SU-DHL-6 (cell line): ENCODE measurements around the gene COX7A2.

Experiments
- CTCF ChIP-seq: fragments of 200-600 bp; sonication (generic); IDR thresholded peaks from one replicate; pipeline ENCODE4 v1.5.1; 2017; ENCODE audit warnings: antibody characterized with exemption, mild to moderate bottlenecking, low read length, moderate library complexity; ENCODE audit not compliant: insufficient read depth, poor library complexity, severe bottlenecking
- EZH2phosphoT487 ChIP-seq: fragments of 200-600 bp; sonication (generic), shearing (Covaris generic); conservative IDR thresholded peaks from 2 replicates; pipeline ENCODE4 v1.6.1; 2018; ENCODE audit warnings: mild to moderate bottlenecking, antibody characterized with exemption, low read length, moderate library complexity, mixed read lengths

- TF ChIP-seq CTCF: no peak
- no peak for TF ChIP-seq EZH2phosphoT487
Measured at GRCh38 chr6:75287424-75287823, 43.8 kb upstream of the COX7A2 start.
